T1000 (cell line): ENCODE data around the gene RAD51B.
"Not testable (repeated sequence)": the region's sequence is repeated elsewhere in the genome, so short reads cannot be mapped to it uniquely, and the experiment has no call there.

Experiments used
- DNase-seq: peaks from one replicate; lab custom pipeline; 2025; ENCODE audit warnings: mixed read lengths; lab: John Stamatoyannopoulos, UW

RAD51B gene

GRCh38 chr14:67984274-67984673, 164.7 kb downstream of the RAD51B start:
- no peak for DNase-seq

GRCh38 chr14:67986131-67986841, 166.7 kb downstream of the RAD51B start:
- no peak for DNase-seq

DNA sequence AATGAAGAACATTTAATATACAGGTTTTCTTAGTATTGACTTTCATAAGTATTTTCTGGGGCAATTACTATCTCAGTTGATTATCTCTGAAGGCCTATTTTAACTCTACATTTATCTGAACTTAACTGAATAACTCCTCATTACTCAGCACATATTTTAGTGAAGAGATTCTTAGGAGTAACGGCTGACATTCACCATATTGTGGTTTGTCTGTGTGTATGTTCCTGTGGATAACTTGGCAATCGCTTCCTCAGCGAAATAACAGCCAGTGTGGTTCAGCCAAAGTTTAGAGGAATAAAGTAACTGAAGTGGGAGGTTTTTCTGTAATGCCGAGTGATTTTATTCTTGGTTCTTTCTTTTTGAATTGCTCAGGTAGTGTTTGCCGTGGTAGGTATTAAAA, 168.0 kb downstream of the RAD51B start:
- DNase-seq = no peak

DNA sequence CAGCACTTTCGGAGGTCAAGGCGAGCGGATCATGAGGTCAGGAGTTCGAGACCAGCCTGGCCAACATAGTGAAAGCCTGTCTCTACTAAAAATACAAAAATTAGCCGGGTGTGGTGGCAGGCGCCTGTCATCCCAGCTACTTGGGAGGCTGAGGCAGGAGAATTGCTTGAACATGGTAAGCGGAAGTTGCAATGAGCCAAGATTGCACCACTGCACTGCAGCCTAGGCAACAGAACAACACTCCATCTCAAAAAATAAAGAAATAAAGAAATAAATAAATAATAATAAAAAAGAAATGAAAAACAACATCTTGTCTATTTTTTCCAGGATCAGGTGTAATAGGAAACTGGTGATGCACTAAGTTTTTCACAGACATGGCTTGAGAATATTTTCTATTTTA, 168.6 kb downstream of the RAD51B start:
- not testable (repeated sequence) for DNase-seq

- no peak for DNase-seq
These were observed 171.0 kb downstream of the RAD51B start for GRCh38 chr14:67990576-67990975.

GRCh38 chr14:67994531-67994930, 175.0 kb downstream of the RAD51B start:
- no peak for DNase-seq

GRCh38 chr14:67996235-67996634, 176.7 kb downstream of the RAD51B start:
- no peak for DNase-seq

- no peak for DNase-seq
These were observed 179.3 kb downstream of the RAD51B start for GRCh38 chr14:67998834-67999233.

DNA sequence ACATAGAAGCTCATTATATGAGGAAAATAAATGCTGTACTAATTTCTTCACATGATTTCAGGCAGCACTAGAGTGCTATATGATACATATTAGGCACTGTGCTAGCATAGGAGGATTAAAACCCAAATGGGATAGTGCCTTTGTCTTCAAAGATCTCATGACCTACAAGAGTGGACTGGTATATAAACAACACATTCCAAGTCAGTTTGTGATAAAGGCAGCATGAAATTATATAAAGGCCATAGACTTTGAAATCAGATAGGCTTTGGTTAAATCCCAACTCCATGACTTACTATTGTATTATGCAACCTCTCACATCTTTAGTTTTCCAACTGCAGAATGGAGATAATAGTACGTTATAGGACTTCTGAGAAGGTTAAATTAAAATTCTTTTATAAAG, 179.7 kb downstream of the RAD51B start:
- DNase-seq = no peak

GRCh38 chr14:67999705-68000384, 180.3 kb downstream of the RAD51B start:
- no peak for DNase-seq

GRCh38 chr14:68000511-68000910, 180.9 kb downstream of the RAD51B start:
- no peak for DNase-seq

GRCh38 chr14:68008491-68008890, 188.9 kb downstream of the RAD51B start:
- DNase-seq = no peak

- DNase-seq = no peak
These were observed 191.9 kb downstream of the RAD51B start for GRCh38 chr14:68011406-68012028.

- no peak for DNase-seq
These were observed 193.3 kb downstream of the RAD51B start for GRCh38 chr14:68012871-68013270.

DNA sequence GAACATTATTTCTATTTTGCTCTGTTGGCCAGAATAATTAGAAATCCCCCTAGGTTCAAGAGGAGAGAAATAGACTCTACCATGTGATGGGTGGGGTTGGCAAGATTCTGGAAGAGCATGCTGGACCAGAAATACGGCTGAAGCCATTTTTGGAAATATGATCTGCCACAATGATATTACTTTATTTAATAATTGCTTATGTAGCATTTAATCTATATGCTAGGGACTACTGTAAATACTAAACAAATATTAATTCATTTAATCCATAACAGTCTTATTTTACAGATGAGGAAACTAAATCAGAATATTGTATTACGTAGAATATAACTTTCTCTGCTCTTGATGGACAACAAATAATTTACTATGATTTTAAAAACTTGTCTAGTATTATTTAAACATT, 193.7 kb downstream of the RAD51B start:
- DNase-seq = no peak

DNA sequence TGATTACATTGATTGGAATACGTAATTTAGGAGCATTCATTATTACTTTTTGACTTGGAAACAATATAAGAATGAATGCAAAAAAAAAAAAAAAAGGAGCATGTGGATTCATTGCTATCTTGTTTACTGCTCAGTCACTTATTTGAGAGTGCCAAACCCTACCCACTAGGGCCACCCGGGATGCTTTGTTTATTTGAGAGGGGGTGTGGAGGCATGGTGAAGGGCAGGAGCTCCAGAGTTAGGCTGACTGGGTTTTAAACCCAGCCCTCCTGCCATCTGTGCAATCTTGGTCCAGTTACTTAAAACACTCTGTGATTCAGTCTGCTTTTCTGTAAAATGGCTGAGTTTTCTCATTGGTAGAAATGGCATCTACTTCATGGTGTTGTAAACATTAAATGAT, 195.2 kb downstream of the RAD51B start:
- DNase-seq = no peak

DNA sequence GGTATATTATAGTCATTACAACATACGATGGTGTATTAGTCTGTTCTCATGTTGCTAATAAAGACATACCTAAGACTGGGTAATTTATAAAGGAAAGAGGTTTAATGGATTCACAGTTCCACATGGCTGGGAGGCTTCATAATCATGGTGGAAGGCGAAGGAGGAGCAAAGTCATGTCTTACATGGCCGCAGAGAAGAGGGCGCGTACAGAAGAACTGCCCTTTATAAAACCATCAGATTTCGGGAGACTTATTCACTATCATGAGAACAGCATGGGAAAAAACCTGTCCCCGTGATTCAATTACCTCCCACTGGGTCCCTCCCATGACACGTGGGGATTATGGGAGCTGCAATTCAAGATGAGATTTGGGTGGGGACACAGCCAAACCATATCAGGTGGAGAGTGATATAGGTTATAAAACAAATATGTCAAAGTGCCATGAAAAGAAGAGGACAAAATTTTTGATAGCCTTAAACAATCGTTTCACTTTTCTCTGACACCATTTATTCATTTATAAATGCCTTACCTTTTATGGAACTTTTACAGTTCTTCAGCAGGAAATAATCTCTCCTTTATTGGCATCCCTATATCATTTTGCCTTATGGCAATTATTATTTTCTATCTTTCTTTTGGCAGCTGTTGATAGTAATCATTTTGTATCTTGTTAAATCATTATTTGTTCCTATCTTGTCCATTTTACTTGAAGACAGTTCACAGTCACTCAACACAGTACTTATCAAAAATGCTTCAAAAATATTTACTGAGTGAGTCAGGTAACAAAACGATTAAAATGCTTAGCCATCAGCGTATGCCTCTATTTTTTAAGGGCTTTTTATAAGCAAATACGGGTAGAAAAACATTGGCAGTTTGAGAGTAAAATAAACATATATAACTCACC, 196.0 kb downstream of the RAD51B start:
- DNase-seq = no peak

DNA sequence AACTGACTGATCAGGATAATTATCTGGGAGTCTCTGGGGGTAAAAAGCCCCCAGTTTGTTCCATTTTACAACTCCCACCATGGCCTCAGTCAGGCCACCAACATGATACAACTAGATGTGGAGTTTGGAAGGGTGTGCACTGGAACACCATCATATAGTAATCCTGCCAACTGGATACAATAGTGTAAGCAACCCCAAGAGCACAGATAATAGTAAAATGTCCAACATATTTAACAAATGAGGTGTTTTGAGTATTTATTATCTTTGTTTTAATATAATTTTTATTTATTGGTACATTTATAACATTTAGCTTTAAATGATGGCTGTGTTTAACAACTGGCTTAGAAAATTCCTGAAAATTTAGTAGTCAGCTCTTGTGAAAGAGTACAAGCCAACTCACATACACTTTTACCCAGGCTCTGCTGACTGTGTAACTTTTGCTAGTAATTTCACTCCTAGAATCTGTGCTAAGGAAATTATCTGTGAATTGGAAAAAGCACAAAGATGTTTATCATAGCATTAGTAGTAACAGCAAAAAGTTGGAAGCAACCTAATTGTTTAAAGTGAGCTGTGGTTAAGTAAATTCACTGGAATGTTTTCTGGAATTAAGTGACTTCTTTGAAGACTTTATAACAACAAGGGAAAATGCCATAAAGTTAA, 196.8 kb downstream of the RAD51B start:
- no peak for DNase-seq

DNA sequence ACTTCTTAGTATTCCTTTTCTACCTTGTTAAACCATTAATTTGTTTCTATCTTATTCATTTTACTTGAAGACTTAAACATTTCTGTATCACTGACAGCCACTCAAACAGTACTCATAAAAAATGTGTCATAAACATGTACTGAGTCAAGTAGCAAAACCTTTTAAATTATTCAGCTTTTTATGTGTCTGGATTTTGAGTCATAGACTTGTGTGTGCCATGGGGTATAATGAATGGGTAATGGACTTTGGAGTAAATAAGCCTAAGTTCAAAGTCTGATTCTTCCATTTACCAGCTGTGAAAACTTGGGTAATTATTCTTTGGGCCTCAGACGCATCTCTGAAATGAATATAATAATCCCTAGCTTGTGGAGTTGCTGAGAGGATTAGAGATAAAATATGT, 199.0 kb downstream of the RAD51B start:
- DNase-seq = no peak

DNA sequence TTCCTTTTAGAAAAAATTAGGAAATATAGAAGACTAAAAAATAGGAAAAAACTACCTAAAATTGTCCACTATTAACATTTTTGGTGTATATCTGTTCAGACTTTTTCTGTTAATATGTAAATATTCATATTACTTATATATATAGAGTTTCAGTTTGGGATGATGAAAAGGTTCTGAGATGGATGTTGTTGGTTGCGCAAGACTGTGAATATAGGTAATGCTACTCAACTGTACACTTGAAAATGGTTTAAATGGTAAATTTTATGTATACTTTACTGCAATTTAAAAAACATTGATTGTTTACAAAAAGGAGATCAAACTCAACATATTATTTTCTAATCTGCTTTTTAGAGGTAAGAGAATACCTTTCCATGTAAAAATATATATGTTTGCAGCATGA, 200.9 kb downstream of the RAD51B start:
- DNase-seq = no peak

DNA sequence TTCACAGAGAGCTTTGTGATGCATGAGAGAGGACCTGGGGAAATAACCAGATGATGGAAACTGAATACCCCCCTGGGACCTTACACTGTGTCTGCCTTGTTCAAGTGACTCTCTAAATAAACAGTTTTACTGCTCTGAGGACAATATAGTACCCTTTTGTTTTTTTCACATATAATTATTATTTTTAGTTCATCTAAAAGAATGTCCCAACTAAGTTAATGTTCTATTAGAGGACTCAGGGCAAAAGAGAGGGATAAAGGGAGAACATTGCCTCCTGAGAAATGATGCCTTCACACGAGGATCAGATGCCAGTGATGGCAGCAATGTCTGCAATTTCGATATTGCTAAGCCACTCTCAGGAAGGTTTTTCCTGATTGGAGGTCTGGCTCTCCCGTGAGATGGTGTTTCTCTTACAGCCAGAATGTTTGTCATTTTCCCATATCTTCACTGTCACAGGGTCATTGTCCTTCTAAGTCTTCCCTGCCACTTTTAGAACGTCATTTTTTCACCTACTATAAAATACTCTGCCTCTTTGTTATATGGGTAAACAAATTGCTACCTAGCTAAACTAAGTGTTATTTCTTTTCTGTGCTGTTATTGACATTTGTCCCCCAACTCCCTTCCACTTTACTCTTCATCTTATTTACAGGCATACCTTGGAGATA, 201.6 kb downstream of the RAD51B start:
- DNase-seq = no peak
